NT2/D1 (cell line): ENCODE results near the gene MAPK7.
A peak's percentile ranks its signal among the peaks of the same experiment; 100 is the strongest.

Experiments
- DNase-seq: peaks from one replicate; pipeline ENCODE4 v3.0.0-alpha.2; 2011; ENCODE audit warnings: low read depth, low spot score
- H3K27me3 ChIP-seq: 2 replicates; pipeline ENCODE4 v1.6.0; 2011; ENCODE audit warnings: mild to moderate bottlenecking; ENCODE audit not compliant: insufficient read length, insufficient read depth
- H3K36me3 ChIP-seq: 2 replicates; pipeline ENCODE4 v1.6.1; 2011; ENCODE audit warnings: mild to moderate bottlenecking, low read length, mixed read lengths; ENCODE audit not compliant: insufficient read depth, insufficient read length
- H3K4me1 ChIP-seq: 2 replicates; pipeline ENCODE4 v1.5.1; 2011; ENCODE audit not compliant: insufficient read depth, insufficient read length
- H3K4me3 ChIP-seq: 2 replicates; pipeline ENCODE4 v1.5.1; 2011; ENCODE audit warnings: low read depth; ENCODE audit not compliant: insufficient read length
- H3K9ac ChIP-seq: 2 replicates; pipeline ENCODE4 v1.6.0; 2011; ENCODE audit warnings: low read depth; ENCODE audit not compliant: insufficient read length
- H3K9me3 ChIP-seq: 2 replicates; pipeline ENCODE4 v1.5.1; 2011; ENCODE audit warnings: mild to moderate bottlenecking, low read length; ENCODE audit not compliant: insufficient read depth
- SUZ12 ChIP-seq: IDR thresholded peaks from 2 replicates; pipeline ENCODE4 v1.6.1; 2011; ENCODE audit not compliant: insufficient read length, insufficient read depth; ENCODE audit errors: extremely low read depth
- YY1 ChIP-seq: IDR thresholded peaks from 2 replicates; pipeline ENCODE4 v1.6.1; 2011; ENCODE audit not compliant: insufficient read length, insufficient read depth
- ZNF274 ChIP-seq: IDR thresholded peaks from 2 replicates; pipeline ENCODE4 v1.6.1; 2011; ENCODE audit warnings: mild to moderate bottlenecking, low read depth, low read length

MAPK7 gene

DNA sequence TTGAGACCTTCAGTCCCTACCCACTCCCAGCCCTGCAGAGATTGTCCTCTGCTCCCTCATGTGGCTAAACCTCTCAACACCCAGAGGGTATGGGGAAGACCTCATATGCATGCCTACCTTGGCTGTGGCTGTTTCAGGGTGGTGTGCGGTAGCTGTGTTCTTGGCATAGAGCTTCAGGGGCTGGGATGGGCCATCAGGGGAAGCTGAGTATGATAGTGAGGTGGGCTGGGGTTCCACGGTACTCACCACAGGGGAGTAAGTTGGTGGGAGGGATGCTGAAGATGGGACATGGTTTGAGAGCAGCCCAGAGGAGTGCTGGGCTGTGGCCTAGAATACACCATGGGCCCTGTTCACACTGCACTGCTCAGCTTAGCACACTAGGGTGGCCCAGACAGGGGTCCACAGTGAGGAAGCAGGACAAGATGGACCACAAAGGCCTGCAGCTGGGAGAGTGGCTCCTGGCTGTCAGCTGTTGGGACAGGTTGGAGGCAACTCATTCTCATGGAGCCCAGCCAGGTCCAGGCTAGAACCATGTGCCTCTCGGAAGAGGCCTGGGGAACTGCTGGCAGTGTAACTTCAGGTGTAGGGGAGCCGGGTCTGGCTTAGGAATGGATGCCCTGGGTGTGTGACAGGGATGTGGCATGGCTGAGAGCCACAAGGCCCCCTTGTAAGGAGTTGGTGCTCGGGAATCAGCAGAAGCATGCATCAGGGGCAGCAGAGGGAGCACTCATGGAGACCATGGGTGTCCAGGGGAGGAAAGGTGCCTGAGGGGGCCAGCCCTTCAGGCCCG is 5.6 kb downstream of the MAPK7 start:
- H3K9me3 ChIP-seq = no peaks in the 10 kb centered on the region
- no peak overlapping the region for H3K9ac ChIP-seq
- DNase-seq = no peak
- peaks cover 74% of the 10 kb centered on the region for H3K36me3 ChIP-seq
- no peaks in the 10 kb centered on the region for H3K27me3 ChIP-seq
- no peak for TF ChIP-seq SUZ12
- TF ChIP-seq ZNF274 = no peak
- no peak for TF ChIP-seq YY1
- no peak overlapping the region for H3K4me3 ChIP-seq
- H3K4me1 ChIP-seq = peaks cover 15% of the 10 kb centered on the region

GRCh38 chr17:19384723-19385391 is 6.6 kb downstream of the MAPK7 start:
- Histone ChIP-seq H3K4me1 (peaks cover 15% of the 10 kb centered on the region), H3K9me3 (no peaks in the 10 kb centered on the region), H3K36me3 (peaks cover 64% of the 10 kb centered on the region), H3K9ac (no peak overlapping the region), H3K27me3 (no peaks in the 10 kb centered on the region), H3K4me3 (no peak overlapping the region)
- DNase-seq = no peak
- TF ChIP-seq YY1 = no peak
- no peak for TF ChIP-seq SUZ12
- no peak for TF ChIP-seq ZNF274

DNA sequence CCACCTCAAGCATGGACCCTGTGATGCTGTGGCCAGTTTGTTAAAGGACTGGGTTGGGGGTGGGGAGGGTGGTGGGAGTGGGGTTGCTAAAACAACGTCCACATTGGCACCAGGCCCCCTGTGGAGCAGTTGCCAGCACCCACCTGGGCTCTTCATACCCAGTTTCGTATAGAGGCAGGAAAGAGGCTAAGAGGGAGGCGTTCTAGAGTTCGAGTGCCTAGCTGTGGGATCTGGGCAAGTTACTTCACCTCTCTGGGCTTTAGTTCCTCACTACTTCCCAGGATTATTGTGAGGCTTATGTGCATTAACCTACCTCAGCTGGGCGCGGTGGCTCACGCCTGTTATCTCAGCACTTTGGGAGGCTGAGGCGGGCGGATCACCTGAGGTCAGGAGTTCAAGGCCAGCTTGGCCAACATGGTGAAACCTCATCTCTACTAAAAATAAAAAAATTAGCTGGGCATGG is 7.3 kb downstream of the MAPK7 start:
- no peak for TF ChIP-seq ZNF274
- no peak for TF ChIP-seq SUZ12
- no peak for TF ChIP-seq YY1
- no peak for DNase-seq
- Histone ChIP-seq H3K27me3 (no peaks in the 10 kb centered on the region), H3K36me3 (peaks cover 57% of the 10 kb centered on the region), H3K4me3 (no peak overlapping the region), H3K9ac (no peak overlapping the region), H3K4me1 (peaks cover 15% of the 10 kb centered on the region), H3K9me3 (no peaks in the 10 kb centered on the region)

DNA sequence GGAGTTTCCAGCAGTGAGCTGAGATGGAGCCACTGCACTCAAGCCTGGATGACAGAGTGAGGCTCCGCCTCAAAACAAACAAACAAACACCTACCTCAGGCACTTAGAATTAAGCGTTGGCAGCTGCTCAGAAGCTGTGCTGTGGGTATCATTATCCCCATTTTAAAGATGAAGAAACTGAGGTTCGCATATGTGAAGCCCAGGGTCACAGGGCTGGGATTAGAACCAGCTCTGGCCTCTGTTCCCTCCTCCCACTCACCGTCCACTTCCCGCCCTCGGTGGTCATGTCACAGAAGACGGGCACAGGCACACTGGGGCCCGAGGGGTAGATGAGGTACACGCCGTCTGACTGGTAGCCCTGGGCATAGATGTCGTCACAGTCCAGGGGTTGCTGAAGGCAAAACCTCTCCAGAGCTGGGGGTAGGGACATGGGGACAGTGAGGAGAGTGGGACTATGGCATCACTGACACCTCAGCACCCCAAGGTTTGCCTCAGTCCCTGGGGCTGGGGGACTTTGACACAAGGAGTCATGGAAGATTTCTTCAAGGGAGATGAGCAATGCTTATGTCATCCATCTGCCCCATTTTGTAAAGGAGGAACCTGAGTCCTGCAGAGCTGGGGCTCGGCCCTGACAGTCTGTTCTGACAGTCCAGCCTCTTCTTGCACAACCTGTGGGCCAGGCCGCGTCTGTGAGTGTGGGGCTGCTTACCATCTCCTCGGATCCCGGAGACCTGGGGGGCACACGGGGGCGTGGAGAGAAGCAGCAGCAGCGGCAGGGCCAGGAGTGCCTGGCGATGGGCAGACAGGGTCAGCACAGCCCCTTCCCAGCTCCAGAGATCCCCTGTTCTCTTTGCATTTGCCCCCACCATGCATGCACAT is 8.0 kb downstream of the MAPK7 start:
- Histone ChIP-seq H3K27me3 (no peaks in the 10 kb centered on the region), H3K4me3 (no peak overlapping the region), H3K9ac (peak overlapping the region; percentile 57), H3K36me3 (peaks cover 50% of the 10 kb centered on the region), H3K9me3 (no peaks in the 10 kb centered on the region), H3K4me1 (peaks cover 19% of the 10 kb centered on the region)
- TF ChIP-seq ZNF274 (no peak), SUZ12 (no peak), YY1 (no peak)
- DNase-seq = no peak

DNA sequence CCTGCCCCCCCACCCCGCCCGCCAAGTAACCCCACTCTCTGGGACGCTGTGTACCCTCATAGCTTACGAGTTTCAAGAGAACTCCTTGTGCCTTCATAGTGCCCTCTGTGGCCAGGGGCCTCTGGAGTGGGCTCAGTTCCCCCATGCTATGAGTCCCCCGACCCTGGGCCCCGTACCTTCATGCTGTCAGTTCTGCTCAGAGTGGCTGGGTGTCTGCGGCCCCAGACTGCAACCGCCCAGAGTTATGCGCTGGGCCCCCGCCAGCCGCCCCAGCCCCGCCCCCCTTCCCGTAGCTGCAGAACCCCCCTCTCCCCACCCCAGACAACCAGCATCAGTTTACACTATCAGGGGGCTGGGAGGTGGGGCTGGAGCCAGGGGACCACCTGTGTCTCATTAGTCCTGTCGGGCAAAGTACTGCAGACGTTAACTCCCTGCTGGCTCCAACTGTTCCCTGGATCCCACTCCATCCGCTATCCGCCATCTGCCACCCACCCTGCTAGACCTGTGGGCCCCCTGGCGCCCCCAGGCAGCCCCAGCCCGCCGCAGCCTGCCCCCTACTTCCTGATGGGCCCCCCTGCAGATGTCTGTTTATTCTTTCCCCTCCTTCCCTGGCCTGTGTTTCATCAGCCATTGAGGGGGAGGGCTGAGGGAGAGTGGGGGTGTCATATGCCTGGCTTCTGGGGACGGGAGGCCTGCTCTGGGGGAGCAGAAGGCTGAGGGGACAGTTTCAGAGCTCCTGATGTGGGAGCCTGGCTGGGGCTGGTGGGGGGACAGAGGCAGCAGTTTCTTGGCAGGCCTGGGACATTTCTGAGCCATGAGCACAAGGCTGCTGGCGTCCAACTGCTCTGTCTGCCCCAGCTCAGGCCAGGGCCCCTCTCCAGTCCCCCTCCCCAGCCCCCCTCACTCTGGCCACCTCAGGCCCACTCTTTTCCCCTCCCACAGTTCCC is 8.9 kb downstream of the MAPK7 start, which contains the start of gene MFAP4:
Gene MFAP4 (minus strand): TSS at position 217 of the 947 bp plus-strand sequence. CDS start 35 bp downstream, at position 182.
- no peak for TF ChIP-seq YY1
- no peak for TF ChIP-seq ZNF274
- no peak for TF ChIP-seq SUZ12
- H3K4me3 ChIP-seq = no peak within 1 kb of the TSS
- H3K4me1 ChIP-seq = peaks cover 22% of the 10 kb centered on the region
- peaks cover 40% of the 10 kb centered on the region for H3K36me3 ChIP-seq
- no peak for DNase-seq
- no peaks in the 10 kb centered on the region for H3K9me3 ChIP-seq
- no peaks in the 10 kb centered on the region for H3K27me3 ChIP-seq
- peak within 1 kb of the TSS; percentile 57 for H3K9ac ChIP-seq

GRCh38 chr17:19387921-19388521 is 9.7 kb downstream of the MAPK7 start:
- Histone ChIP-seq H3K4me1 (peaks cover 22% of the 10 kb centered on the region), H3K36me3 (peaks cover 33% of the 10 kb centered on the region), H3K4me3 (no peak overlapping the region), H3K9ac (no peak overlapping the region), H3K9me3 (no peaks in the 10 kb centered on the region), H3K27me3 (no peaks in the 10 kb centered on the region)
- DNase-seq = no peak
- no peak for TF ChIP-seq YY1
- no peak for TF ChIP-seq ZNF274
- TF ChIP-seq SUZ12 = no peak
